Endothelial cell of umbilical vein (primary cell): ENCODE data around the gene SHISA9. TPM values are rescaled to one million over a fixed set of nuclear protein-coding genes. Genes with fewer than 3 reads are reported as not detected.

ENCODE experiments used
- BruUV-seq: library from RNA; stranded (reverse); fragments of 400-500 nt; replicated peaks from 2 replicates; lab custom pipeline; 2021; lab: Mats Ljungman, UMichigan
- CTCF ChIA-PET: fragments of 300-600, 350-600 bp; sonication (Branson Sonifier 250); formaldehyde crosslinking; loops from one replicate; lab custom pipeline; 2021; ENCODE audit warnings: antibody characterized with exemption, inconsistent platforms; lab: Charles Lee
- POLR2A ChIA-PET: fragments of 300-600, 350-600 bp; sonication (Branson Sonifier 250); formaldehyde crosslinking; loops from one replicate; lab custom pipeline; 2021; ENCODE audit warnings: antibody characterized with exemption, inconsistent platforms; lab: Charles Lee
- DNase-seq: peaks from one replicate; pipeline ENCODE4 v3.0.0-alpha.2; 2011; ENCODE audit warnings: low read depth, low spot score
- FAIRE-seq: peaks from 2 replicates; lab custom pipeline; 2011; peaks lifted over from hg19 to GRCh38; lab: Jason Lieb, UNC
- H2AFZ ChIP-seq: 2 replicates; pipeline ENCODE4 v1.6.0; 2012; ENCODE audit warnings: low read depth, low read length, control low read depth, inconsistent platforms
- H3K27ac ChIP-seq: 2 replicates; pipeline ENCODE4 v1.5.1; 2011; ENCODE audit warnings: low read depth, mild to moderate bottlenecking, control low read depth, low read length, moderate library complexity; ENCODE audit not compliant: insufficient read depth
- H3K27me3 ChIP-seq, 2 experiments: 2 replicates each; pipeline versions ENCODE4 v1.6.0 to v1.6.1; 2011; ENCODE audit warnings: low read length in 2 of 2, mixed read lengths in 1 of 2; ENCODE audit not compliant: control insufficient read depth in 2 of 2, insufficient read depth in 2 of 2
- H3K36me3 ChIP-seq, 2 experiments: 2 replicates in 1 of 2; 3 replicates in 1 of 2; pipeline ENCODE4 v1.5.1; 2011; ENCODE audit warnings: low read length in 2 of 2, mild to moderate bottlenecking in 1 of 2, moderate library complexity in 1 of 2; ENCODE audit not compliant: control insufficient read depth in 2 of 2, insufficient read depth in 2 of 2; ENCODE audit errors: extremely low read depth in 1 of 2
- H3K4me1 ChIP-seq: 3 replicates; pipeline ENCODE4 v1.5.1; 2011; ENCODE audit warnings: mild to moderate bottlenecking, low read length; ENCODE audit not compliant: control insufficient read depth, insufficient read depth; ENCODE audit errors: extremely low read depth
- H3K4me2 ChIP-seq: 2 replicates; pipeline ENCODE4 v1.6.1; 2011; ENCODE audit warnings: low read length, control low read depth, mixed read lengths; ENCODE audit not compliant: insufficient read depth
- H3K4me3 ChIP-seq, 3 experiments: fragments of 200-600 bp in 1 of 3; sonication (generic), shearing (Covaris generic) in 1 of 3; replicated peaks in 1 of 3; 2 replicates each; pipeline ENCODE4 v1.5.1; 2011 to 2016; ENCODE audit warnings: control low read depth in 3 of 3, low read length in 3 of 3, mild to moderate bottlenecking in 2 of 3, inconsistent platforms in 1 of 3, low read depth in 1 of 3, moderate library complexity in 1 of 3; ENCODE audit not compliant: insufficient read depth in 1 of 3
- H3K79me2 ChIP-seq: 2 replicates; pipeline ENCODE4 v1.6.0; 2012; ENCODE audit warnings: low read length, inconsistent platforms; ENCODE audit not compliant: control insufficient read depth, insufficient read depth
- H3K9ac ChIP-seq: replicated peaks from 2 replicates; pipeline ENCODE3; 2011; ENCODE audit warnings: low read length, control low read depth; ENCODE audit not compliant: insufficient read depth; ENCODE audit errors: extremely low read depth
- H3K9me1 ChIP-seq: replicated peaks from 3 replicates; pipeline ENCODE4 v1.6.0; 2011; ENCODE audit warnings: mild to moderate bottlenecking, low read length; ENCODE audit not compliant: control insufficient read depth, insufficient read depth; ENCODE audit errors: extremely low read depth
- H3K9me3 ChIP-seq: replicated peaks from 2 replicates; pipeline ENCODE4 v1.5.1; 2012; ENCODE audit warnings: low read length, inconsistent platforms; ENCODE audit not compliant: control insufficient read depth, insufficient read depth
- H4K20me1 ChIP-seq: replicated peaks from 2 replicates; pipeline ENCODE3; 2011; ENCODE audit warnings: mild to moderate bottlenecking, low read length; ENCODE audit not compliant: control insufficient read depth, insufficient read depth; ENCODE audit errors: extremely low read depth
- EZH2 ChIP-seq: IDR thresholded peaks from 2 replicates; pipeline ENCODE4 v1.6.1; 2012; ENCODE audit warnings: borderline replicate concordance, low read depth, mild to moderate bottlenecking, moderate library complexity, low read length, inconsistent platforms; ENCODE audit not compliant: severe bottlenecking
- FOS ChIP-seq: IDR thresholded peaks from 2 replicates; pipeline ENCODE4 v1.6.1; 2011; ENCODE audit warnings: mild to moderate bottlenecking, low read length, moderate library complexity, borderline replicate concordance; ENCODE audit not compliant: insufficient read depth
- GATA2 ChIP-seq: IDR thresholded peaks from 2 replicates; pipeline ENCODE4 v1.7.0; 2011; ENCODE audit warnings: low read depth, mild to moderate bottlenecking, moderate library complexity, mixed read lengths, low read length; ENCODE audit not compliant: insufficient read length, insufficient read depth
- JUN ChIP-seq: IDR thresholded peaks from 2 replicates; pipeline ENCODE4 v1.6.1; 2011; ENCODE audit warnings: borderline replicate concordance, low read depth; ENCODE audit not compliant: insufficient read length, insufficient read depth
- MYC ChIP-seq: IDR thresholded peaks from one replicate; pipeline ENCODE4 v1.6.1; 2011; ENCODE audit warnings: mild to moderate bottlenecking, low read depth, low read length
- POLR2A ChIP-seq: IDR thresholded peaks from 2 replicates; pipeline ENCODE4 v1.6.1; 2012; ENCODE audit warnings: low read depth, mild to moderate bottlenecking, control low read depth, low read length
- POLR2AphosphoS5 ChIP-seq: IDR thresholded peaks from 2 replicates; pipeline ENCODE4 v1.6.1; 2012; ENCODE audit warnings: low read depth, mild to moderate bottlenecking, control low read depth, low read length, moderate library complexity; ENCODE audit not compliant: insufficient read depth
- dilution Hi-C: fragments of 300-500 bp; cut with MboI; formaldehyde crosslinking; loops from one replicate; pipeline ENCODE4 v1.15.0; 2019; ENCODE audit warnings: low sequenced_read_pairs; ENCODE audit not compliant: extremely low pct_ligation_motif_present
- intact Hi-C: fragments of 100-400 bp; cut with micrococcal nuclease; formaldehyde crosslinking; loops from one replicate; pipeline ENCODE4 v1.10.0; 2022
- polyA plus RNA-seq, 4 experiments: library from polyadenylated mRNA; depleted of rRNA in 3 of 4; stranded (reverse) in 3 of 4; unstranded in 1 of 4; fragments of >200 nt; gene quantifications; 2 replicates each; pipeline versions ENCODE4 v1.2.1 to v1.2.3, GENCODE V29; 2011 to 2012; ENCODE audit warnings: missing spikeins in 1 of 4
- total RNA-seq: library from RNA; stranded (reverse); gene quantifications from 2 replicates; pipeline ENCODE4 v1.2.3, GENCODE V29; 2021
- TF ChIP-seq, protein P1 (sequence below), 2 donors: IDR thresholded peaks; 1 replicate in 1 of 2; 2 replicates in 1 of 2; pipeline ENCODE4 v1.5.1; 2011; ENCODE audit warnings: low read length in 2 of 2, mild to moderate bottlenecking in 2 of 2, moderate library complexity in 2 of 2, control low read depth in 1 of 2, inconsistent platforms in 1 of 2, low read depth in 1 of 2; ENCODE audit not compliant: insufficient read depth in 1 of 2; ENCODE audit errors: extremely low read depth in 1 of 2
- TF ChIP-seq, protein P2 (sequence below): IDR thresholded peaks from 2 replicates; pipeline ENCODE4 v1.6.1; 2011; ENCODE audit not compliant: insufficient read depth, insufficient read length

The SHISA9 gene
- total and polyA plus RNA-seq, 2 donors (not counting 3 experiments of a cell fraction or from before 2014, with no cell fraction given) = not detected

GRCh38 chr16:12951976-12952375 lies 50.6 kb downstream of the SHISA9 start:
- Histone ChIP-seq H3K27me3 (no peaks in the 10 kb centered on the region), H4K20me1 (no peaks in the 10 kb centered on the region), H3K9ac (no peak overlapping the region), H3K4me1 (no peaks in the 10 kb centered on the region), H3K27ac (no peak overlapping the region), H3K4me2 (no peak overlapping the region), H3K9me1 (no peaks in the 10 kb centered on the region), H3K36me3 (no peaks in the 10 kb centered on the region), H3K9me3 (peaks cover 5% of the 10 kb centered on the region), H3K79me2 (no peaks in the 10 kb centered on the region), H3K4me3 (no peak overlapping the region), H2AFZ (no peak overlapping the region)
- no peak for DNase-seq
- no peak for FAIRE-seq
- BruUV-seq = no TSS peak
- TF ChIP-seq EZH2 = no peak
- TF ChIP-seq JUN = no peak
- TF ChIP-seq, protein P1, sequence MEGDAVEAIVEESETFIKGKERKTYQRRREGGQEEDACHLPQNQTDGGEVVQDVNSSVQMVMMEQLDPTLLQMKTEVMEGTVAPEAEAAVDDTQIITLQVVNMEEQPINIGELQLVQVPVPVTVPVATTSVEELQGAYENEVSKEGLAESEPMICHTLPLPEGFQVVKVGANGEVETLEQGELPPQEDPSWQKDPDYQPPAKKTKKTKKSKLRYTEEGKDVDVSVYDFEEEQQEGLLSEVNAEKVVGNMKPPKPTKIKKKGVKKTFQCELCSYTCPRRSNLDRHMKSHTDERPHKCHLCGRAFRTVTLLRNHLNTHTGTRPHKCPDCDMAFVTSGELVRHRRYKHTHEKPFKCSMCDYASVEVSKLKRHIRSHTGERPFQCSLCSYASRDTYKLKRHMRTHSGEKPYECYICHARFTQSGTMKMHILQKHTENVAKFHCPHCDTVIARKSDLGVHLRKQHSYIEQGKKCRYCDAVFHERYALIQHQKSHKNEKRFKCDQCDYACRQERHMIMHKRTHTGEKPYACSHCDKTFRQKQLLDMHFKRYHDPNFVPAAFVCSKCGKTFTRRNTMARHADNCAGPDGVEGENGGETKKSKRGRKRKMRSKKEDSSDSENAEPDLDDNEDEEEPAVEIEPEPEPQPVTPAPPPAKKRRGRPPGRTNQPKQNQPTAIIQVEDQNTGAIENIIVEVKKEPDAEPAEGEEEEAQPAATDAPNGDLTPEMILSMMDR (IDR thresholded peaks at IDR 0.05; ENCODE audit: extremely low read depth in 1 of 2, insufficient read depth in 1 of 2, low read depth in 1 of 2, low read length in 2 of 2) = no peak
- no peak for TF ChIP-seq FOS
- ChIA-PET POLR2A (interaction anchor here (0.6 kb wide), 1 partner anchor 625 kb away, joined by 3 read pairs; no protein-coding TSS in a partner anchor), CTCF (no interaction called here)
- dilution Hi-C loops = no loop called here
- intact Hi-C loops = no loop called here

- Histone ChIP-seq H3K4me1 (no peaks in the 10 kb centered on the region), H3K36me3 (no peaks in the 10 kb centered on the region), H3K27ac (no peak overlapping the region), H3K79me2 (no peaks in the 10 kb centered on the region), H3K27me3 (no peaks in the 10 kb centered on the region), H3K9ac (no peak overlapping the region), H2AFZ (no peak overlapping the region), H4K20me1 (no peaks in the 10 kb centered on the region), H3K4me2 (no peak overlapping the region), H3K9me3 (peaks cover 7% of the 10 kb centered on the region), H3K9me1 (no peaks in the 10 kb centered on the region), H3K4me3 (no peak overlapping the region)
- FAIRE-seq (no peak), DNase-seq (no peak)
- ChIA-PET POLR2A (no interaction called here), CTCF (no interaction called here)
- intact Hi-C loops = no loop called here
- dilution Hi-C loops = no loop called here
- BruUV-seq = no TSS peak
- TF ChIP-seq MYC = no peak
- no peak for TF ChIP-seq POLR2A
- no peak for TF ChIP-seq EZH2
- TF ChIP-seq JUN = no peak
- no peak for TF ChIP-seq POLR2AphosphoS5
- TF ChIP-seq, protein P1 (IDR thresholded peaks at IDR 0.05; ENCODE audit: extremely low read depth in 1 of 2, insufficient read depth in 1 of 2, low read depth in 1 of 2, low read length in 2 of 2) = no peak
- no peak for TF ChIP-seq FOS
- TF ChIP-seq, protein P2, sequence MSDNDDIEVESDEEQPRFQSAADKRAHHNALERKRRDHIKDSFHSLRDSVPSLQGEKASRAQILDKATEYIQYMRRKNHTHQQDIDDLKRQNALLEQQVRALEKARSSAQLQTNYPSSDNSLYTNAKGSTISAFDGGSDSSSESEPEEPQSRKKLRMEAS = no peak
- TF ChIP-seq GATA2 = no peak
Measured at GRCh38 chr16:12958366-12958765, 57.0 kb downstream of the SHISA9 start.
